AG09319 (cell line): Measurements from ENCODE around the gene PCYT1B.

Experiments used
- DNase-seq: peaks from one replicate; pipeline ENCODE4 v3.0.0-alpha.2; 2010; ENCODE audit warnings: low read depth; ENCODE audit errors: extremely low read depth
- CTCF ChIP-seq: IDR thresholded peaks from 2 replicates; pipeline ENCODE4 v1.5.1; 2011; ENCODE audit warnings: low read depth, mild to moderate bottlenecking, inconsistent platforms, low read length, moderate library complexity

PCYT1B gene

GRCh38 chrX:24536551-24536950 is 110.6 kb downstream of the PCYT1B start:
- no peak for DNase-seq
- no peak for TF ChIP-seq CTCF

DNA sequence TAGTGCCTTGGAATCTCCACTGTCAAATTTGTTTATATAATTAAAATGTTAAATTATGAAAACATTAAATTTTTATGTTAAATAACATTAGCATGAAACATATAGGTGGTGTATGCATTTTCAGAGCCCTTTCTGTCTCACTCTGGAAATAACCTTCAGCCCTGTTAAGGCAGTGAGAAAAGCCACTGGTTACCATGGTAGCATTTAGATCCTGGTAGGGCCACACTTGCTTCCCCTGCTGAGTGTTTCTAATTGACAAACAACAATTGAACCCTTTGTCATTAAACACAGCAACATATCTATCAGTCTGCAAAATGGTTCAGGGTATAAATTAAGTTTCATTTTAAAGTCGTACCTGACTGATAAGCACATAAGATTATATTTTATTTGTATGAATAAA is 118.5 kb downstream of the PCYT1B start:
- no peak for TF ChIP-seq CTCF
- DNase-seq, result no peak

DNA sequence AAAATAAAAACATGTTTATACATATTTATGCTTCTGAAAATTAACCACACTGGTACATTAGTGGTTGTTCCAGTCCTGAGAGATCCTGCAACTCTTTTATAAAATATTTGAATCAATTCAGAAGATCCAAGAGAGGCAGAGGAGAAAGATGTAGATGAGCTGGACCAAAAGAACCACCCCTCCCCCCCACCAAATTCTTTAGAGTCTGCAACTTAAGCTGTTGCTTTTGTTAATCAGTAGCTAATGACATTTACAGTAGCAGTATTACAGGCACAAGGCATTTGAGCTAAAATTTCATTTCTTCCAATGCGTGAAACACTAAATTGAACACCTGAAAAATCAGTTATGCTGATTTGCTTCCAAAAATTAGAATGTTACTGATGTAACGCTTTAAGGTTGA is 120.5 kb downstream of the PCYT1B start:
- TF ChIP-seq CTCF, result no peak
- DNase-seq, result no peak

- TF ChIP-seq CTCF, result no peak
- no peak for DNase-seq
Measured at GRCh38 chrX:24525455-24525854, 121.7 kb downstream of the PCYT1B start.

DNA sequence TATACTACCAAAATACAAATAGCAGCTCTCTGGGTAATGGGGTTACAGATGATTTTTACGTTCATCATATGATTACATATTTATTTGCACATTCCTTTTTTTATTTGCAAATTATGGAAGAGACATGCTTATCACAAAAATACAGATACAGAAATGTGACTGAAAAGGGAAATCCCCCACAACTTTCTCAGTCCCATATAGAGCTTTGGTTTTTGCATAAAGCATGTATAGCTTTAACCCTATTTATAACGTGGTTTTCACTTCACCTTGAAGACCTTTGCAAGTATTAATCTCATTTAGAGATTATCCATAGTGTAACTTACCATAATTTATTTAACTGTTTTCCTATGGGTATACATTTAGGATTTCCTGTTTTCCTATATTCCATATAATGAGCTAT is 126.7 kb downstream of the PCYT1B start:
- no peak for TF ChIP-seq CTCF
- no peak for DNase-seq

DNA sequence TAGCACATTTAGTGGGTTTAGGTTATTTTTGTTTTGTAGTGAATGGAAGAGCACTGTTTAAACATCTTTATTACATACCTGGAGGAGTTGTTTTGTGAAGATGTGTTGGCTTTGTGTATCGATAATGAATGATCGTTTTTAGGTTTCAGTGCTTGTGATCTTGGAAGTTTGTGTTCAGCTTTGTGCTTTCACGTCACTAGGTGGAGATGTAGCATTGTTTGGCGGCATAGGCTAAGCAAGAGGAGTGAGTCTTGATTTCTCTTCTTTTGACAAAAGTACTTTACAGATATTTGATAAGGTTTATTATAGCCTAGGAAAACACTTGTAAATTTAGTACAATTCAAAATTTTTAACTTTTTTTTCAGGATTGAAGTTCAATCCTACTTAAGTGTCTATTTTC is 131.7 kb downstream of the PCYT1B start:
- no peak for DNase-seq
- no peak for TF ChIP-seq CTCF

DNA sequence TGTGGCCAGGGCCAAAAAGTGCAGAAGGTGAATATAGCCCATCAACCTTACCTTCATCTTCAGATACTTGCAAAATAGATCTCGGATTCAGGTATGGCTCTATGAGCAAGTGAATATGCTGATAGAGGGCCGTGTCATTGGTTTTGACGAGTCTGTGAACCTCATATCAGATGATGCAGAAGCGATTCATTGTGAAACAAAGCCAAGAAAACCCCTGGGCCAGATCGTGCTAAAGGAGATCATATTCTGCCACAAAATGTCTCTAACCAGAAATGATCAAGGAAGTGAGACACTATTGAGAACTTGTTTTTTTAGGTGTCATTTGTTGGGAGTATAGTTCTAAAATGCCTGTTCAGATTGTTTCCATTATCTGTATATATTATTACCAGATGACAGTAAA is 133.7 kb downstream of the PCYT1B start:
- no peak for DNase-seq
- no peak for TF ChIP-seq CTCF
